NOMO-1 treated with DMSO at 0.1 percent for 48 hours (cell line): ENCODE results near the gene INPP4B.
"Not testable (repeated sequence)": the region's sequence is repeated elsewhere in the genome, so short reads cannot be mapped to it uniquely, and the experiment has no call there.

Source experiments
- DNase-seq: peaks from one replicate; lab custom pipeline; 2025; ENCODE audit not compliant: unreplicated experiment; lab: John Stamatoyannopoulos, UW

Gene INPP4B

DNA sequence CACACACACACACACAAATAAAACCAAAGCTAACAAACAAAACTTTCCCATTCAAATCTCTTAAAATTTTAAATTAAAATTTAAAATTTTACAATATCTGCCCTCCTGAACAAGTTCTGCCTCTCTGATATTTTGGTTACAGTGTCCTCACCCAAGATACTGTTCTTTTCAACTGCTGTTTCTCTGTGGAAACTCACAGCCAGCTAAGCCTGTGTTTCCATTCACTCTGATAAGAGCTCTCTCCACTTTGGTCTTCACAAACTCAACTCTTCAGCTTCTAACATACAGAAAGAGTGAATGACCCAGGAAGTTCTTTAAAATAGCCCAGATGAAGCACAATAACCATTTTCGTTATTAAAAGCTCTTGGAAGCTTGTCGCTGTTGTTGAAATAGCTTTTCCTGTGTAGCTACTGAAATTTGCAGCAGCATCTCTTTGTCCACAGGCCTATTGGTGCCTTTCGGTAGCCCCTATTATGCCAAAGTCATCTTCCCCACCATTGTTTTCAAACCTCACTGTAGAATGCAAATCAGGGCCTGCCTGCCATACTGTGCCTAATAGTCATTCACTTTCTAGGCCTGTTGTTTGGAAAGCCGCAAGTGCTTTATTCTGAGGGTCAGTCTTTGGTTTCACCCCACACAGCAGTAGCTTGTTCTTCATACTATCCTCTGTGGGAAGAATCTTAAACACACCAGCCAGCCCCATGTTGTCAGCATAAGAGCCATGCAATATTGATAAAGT, 19.4 kb downstream of the INPP4B start:
- no peak for DNase-seq

DNA sequence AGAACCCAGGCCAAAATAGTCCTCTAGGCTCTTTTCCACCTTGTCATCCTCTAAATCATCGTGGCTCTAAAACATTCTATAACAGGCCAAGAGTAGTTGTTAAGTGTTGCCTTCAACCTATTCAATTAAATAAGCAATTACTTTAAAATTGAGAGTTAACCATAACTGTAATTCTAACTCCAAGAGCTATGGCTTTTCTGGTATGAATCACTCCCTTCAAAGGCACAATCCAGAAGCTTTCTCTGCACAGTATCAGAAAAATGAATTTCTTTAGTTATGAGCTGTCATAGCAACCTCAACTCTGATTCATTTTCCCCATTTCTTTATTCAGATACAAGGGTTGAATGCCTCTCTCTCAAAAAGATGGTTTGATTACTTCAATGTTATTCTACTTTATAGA, 21.7 kb downstream of the INPP4B start:
- no peak for DNase-seq

DNA sequence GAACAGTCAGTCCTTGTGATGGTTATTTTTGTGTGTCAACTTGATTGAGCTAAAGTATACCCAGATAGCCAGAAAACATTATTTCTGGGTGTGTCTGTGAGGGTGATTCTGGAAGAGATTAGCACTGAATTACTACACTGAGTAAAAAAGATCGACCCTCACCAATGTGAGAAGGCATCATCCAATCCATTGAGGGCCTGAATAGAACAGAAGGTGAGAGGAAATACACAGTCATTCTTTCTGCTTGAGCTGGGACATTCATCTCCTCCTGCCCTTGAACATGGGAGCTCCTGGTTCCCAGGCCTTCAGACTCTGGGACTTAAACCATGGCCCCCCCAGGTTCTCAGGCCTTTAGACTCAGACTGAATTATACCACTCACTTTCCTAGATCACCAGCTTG, 22.3 kb downstream of the INPP4B start:
- no peak for DNase-seq

DNA sequence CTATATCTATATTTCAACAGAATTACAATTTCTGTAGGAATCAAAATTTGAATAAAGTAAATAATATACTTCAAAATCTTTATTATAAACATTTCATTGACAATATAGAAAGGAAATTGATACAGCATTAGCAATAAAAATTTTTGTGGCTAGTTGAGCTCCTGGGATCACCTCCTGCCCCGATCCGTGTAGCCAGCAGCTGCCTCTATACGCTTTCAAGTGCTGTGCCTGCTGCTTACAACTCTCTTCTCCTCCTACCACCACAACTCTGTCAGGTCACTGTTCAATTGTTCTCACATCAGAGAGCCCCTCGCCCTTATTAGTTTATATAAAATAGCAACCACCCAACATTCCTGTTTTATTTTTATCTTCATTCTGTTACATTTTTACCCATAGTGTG, 27.6 kb downstream of the INPP4B start:
- no peak for DNase-seq

DNA sequence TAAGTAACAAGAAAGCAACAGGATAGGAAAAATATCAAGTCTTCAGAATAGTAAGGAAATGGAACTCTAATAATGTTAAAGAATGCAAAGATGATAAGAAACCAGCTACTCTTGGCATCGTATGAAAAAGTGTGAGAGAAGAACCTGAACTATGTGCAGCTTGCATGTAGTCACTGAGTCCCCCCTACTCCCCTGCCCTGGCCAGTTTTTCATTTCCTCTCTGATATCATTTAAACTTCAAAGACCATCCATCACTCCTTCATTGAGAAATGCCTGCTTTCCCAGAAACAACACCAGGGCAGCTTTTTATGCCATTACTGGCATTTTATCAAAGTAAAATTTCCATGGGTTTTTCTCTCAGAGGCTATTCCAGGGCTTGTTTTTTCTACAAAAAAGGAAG, 28.1 kb downstream of the INPP4B start:
- DNase-seq: no peak

DNA sequence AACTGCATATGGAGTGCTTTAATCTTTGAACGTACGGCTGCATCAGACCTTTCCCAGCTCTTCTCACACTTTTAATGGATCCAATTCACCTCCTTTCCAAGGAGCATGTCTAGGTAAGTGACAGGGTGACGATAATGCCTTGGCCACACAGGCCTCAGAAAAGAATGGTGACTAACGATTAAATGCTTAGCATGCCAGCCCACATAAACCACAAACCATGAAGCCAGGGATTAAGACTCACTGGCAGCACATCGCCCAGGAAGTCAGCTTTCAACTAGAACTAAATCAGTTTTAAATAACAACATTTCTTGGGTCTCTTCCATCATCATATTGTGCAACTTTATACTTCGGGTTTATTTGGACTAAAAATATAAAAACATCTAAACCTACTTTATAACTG, 28.7 kb downstream of the INPP4B start:
- DNase-seq: no peak

DNA sequence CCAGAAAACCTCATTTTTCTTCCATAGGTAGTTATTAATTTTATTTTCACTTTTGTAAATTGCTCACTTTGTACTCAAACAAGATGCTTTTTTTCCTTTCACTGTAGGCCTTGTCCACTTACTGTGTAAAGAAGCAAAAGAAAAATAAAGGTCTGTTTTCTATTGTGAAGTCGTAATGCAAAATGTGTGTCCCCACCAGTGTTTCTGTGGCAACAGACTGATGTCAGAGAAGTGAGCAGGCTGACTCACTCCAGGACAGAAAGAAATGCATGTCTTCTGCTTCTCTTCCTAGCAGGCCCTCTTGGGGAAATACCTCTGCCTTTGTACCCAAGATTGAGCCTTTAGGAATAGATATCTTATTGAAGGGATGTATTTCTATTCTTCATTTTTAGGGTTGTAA, 30.3 kb downstream of the INPP4B start:
- no peak for DNase-seq

DNA sequence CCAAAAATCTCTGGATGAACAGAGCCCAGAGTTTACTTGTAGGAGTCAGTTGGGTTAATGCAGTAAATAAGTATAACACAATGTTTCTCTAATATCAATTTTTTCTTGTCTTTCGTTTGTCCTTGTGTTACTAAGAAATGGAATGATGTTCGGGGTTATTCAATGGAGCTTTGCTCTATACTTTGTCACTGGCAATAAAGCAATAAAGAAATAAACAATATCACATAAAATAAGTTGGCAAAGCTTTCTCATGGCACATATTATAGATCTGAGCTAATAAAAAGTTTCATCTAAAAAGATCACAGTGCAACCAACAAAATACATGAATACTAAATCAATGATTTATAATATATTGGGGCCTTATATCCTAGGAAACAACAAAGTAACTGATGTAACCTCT, 32.7 kb downstream of the INPP4B start:
- DNase-seq: no peak

DNA sequence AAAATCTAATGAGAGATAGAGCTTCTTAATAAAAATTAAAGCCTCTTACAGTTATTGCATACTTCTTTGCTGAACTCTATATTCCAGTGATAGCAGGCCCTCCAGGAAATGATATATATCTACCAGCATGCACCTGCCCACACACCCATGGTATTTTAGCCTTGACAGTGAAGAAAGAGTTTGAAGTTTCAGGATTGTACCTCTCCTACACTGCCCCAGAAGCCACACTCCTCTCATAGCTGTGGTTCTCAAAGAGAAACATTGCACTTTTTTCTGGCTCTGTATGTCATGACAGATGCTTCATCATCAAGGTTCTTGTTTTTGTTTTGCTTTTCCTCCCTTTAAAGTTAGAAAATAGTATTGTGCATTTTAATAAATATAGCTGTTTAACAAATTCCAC, 34.0 kb downstream of the INPP4B start:
- no peak for DNase-seq

DNA sequence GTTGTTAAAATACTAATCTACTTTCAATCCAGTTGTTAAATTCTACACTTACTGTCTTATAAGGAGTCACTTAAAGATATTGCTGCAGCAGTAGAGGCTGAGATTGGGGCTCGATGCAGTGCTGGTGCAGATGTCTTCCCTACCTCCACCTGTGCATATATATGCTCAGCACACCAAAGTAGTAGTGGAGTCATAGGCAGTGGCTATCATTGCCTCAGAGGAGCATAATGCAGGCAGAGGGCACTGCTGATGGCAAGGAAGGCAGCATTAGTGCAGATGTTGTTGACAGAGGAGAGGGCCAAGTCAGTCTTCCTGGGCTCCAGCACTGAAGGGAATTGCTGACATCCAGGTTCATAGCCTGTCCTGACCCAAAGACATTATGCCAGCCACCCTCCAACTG, 35.1 kb downstream of the INPP4B start:
- no peak for DNase-seq

DNA sequence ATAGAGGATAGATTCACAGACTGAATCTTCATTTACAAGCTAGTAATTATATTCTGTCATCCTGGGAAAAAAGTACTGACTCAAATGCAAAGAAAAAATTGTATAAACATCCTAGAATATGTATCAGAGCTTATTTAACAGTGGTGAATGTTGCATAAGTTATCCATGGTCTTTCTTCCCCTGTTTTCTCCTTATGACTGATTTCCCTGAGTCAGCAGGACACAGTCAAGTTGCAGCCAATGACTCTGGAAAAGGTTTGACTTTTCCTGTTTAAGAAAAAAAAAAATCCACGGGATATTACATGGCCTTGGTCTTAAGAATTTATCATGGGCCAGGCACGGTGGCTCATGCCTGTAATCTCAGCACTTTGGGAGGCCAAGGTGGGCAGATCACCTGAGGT, 36.5 kb downstream of the INPP4B start:
- no peak for DNase-seq

DNA sequence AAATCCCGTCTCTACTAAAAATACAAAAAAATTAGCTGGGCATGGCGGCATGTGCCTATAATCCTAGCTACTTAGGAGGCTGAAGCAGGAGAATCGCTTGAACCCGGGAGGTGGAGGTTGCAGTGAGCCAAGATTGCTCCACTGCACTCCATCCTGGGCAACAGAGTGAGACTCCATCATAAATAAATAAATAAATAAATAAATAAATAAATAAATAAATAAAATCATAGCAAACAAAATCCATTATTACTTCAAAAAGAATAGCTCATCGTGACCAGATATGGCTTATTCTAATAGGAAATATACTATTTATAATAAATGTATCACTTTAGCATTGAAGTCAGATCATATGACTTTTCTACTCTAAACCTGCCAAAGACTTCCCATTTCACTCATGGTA, 42.2 kb downstream of the INPP4B start:
- not testable (repeated sequence) for DNase-seq

DNA sequence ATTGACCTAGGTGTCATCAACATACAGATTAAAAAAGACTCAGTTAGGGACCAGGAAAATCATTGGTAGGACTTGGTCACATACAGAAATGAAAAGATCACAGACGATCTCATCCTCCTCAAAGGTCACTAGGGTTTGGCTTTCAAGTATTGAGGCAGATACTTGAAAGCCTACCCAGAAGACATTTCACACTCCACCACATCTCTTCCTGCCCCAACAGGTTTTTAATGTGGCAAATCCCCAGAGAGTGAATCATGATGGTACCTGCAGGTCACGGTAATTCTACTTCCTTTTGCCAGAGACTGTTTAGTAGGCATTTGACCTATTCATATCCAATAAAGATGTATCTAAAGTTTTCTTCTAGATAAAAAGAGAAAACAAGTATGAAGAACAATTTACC, 44.1 kb downstream of the INPP4B start:
- no peak for DNase-seq

DNA sequence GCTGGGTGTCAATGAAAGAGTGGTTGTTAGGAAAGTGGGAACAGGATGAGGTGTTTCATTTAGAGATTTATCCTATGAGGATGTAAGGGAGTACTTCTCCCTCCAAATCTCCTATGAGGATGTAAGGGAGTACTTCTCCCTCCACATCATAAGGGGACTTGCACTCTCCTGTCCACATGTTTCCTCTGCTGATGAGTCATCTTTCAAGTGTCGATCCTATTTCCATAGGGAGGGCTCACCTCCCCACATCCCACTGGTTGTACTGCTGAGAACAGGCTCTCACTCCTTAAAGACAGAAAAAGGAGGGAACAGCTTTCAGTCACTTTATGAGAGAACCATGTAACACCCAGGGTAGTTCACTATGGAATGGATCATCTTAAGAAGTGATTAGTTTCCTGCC, 65.0 kb downstream of the INPP4B start:
- DNase-seq: no peak

DNA sequence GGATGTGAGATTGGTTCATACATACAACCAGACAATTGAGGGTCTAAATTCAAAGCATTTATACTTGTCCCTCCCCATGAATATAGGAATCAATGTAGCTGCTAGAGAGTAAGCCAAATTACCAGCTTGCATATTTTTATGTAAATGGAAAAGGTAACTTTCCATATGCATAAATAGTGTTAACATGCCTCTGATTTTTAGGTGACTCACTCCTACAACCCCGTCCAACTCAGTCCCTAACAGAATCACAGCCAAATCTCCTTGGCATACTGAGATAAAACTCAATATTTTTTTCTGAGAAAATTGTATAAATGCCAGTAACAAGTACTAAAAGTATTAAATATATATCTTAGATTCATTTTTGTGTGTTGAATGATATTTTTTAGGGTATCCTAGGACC, 67.2 kb downstream of the INPP4B start:
- no peak for DNase-seq

DNA sequence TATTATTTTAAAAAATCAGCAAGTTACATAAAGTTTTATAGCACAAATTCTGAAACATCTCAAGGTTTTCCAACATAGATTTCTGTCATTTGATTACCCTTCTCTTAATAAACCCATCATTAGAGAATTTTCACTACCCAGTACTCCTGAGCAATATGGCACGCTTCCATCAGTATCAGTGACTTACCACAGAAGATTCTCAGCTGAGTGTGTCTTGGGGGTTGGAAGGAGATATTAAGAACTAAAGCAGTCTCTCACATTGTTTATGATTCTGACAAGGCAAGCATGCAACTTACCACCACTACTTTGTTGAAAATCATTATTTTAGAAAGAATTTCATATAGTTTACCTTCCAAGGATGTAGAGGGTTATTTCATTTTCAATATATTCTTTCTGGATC, 67.7 kb downstream of the INPP4B start:
- no peak for DNase-seq

DNA sequence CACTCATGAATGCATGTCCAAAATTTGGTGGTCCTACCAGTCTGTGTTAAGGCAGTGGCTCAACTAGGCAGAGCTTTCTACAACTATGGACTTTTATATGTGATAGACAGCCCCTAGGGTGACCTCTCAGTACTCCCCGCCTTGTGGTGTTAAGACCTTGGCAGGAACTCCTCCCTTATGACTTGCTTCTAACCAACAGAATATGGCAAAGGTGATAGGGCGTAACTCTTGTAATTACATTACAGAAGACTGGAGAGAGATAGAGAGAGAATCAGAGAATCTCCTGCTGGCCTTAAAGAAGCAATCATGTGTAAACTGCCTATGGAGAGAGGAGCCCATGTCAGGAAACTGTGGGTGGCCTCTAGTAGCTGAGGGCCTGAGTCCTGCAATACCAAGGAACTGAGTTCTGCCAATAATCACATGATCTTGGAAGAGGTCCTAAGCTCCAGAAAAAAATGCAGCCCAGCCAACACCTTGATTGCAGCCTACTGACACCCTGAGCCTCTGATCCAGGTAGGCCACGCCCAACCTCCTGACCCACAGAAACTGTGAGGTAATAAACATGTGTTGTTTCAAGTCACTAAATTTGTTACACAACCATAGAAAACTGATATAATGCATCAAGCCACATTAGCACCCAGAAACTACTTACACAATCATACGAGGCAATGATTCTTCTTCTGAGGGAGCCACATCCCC, 68.9 kb downstream of the INPP4B start:
- DNase-seq: no peak

DNA sequence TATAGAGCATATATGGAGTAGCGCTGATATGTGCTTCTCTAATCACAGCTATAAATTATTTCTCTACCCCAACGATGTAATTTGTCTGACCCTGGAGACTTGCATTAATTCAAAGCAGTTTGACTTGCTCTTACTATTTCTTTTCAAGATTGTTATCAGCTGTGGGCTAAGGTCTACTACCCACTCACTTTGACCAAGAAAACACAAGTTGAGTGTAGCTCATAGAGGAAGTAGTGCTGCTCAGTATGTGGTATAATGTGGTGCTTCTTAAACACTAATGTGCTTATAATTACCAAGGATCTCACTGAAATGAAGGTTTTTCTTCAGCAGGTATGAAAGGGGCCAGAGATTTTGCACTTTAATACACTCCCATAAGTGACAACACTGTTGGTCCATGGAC, 70.1 kb downstream of the INPP4B start:
- no peak for DNase-seq

DNA sequence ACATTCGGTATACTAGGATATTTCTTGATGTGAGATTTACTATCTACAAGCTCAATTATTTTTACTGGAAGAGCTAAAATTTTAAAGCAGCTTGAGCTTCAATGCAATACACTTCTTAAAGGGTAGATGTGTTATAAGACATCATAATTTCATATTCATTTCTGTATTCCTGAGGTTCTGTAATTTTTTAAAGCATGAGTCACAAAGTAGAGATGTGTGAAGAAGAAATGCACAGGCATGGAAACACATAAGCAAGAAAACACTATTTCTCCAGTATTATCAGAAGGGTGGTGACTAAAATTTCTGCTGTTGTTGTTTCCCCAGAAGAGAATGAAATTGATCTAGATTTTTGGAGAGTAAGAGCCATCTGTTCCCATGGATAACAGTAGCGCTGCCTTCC, 72.6 kb downstream of the INPP4B start:
- DNase-seq: no peak

DNA sequence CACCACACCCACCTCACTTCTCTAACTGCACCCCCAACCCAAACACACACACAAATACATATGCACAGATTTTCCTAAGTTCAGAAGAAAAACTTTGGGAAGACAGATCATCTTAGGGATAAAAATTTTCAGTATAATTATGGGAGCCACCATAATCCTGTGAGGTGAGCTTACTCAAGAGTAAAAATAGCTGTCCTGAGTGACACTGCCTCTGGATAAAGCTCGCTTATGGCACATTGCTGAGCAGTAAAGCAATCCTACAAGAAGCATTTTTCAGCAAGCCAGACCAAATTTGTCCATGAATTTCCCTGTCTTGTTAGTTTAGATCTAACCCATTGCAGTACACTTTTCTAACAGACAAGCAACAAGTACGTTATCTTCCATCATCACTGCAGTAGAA, 83.8 kb downstream of the INPP4B start:
- no peak for DNase-seq

DNA sequence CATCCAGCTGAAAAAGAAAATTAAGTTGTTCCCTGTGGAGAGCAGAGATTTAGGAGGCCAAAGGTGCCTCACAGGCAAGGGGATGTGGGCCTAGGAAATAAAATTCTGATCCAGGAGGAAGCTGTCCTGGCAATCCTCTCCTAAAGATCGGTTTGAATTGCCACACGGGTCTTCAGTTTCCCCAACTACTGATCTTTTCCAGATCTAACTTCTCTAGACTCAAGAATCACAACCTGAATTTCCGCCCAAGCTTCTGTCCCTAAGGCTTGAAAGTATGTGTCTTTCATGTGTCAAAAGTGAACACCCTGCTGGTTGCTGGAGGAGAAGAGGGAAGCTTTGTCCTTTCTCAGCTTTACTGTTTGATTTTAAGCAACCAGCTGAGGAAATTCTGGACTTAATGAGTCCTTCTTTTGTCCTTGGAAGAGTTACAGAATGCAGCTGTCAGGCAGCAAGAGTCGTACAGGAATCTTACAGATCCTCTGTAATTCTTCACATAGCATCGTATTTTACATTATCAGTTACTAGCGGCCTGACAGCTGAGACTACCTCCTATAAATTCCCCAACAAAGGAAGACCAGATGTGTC, 93.8 kb downstream of the INPP4B start:
- DNase-seq: no peak

DNA sequence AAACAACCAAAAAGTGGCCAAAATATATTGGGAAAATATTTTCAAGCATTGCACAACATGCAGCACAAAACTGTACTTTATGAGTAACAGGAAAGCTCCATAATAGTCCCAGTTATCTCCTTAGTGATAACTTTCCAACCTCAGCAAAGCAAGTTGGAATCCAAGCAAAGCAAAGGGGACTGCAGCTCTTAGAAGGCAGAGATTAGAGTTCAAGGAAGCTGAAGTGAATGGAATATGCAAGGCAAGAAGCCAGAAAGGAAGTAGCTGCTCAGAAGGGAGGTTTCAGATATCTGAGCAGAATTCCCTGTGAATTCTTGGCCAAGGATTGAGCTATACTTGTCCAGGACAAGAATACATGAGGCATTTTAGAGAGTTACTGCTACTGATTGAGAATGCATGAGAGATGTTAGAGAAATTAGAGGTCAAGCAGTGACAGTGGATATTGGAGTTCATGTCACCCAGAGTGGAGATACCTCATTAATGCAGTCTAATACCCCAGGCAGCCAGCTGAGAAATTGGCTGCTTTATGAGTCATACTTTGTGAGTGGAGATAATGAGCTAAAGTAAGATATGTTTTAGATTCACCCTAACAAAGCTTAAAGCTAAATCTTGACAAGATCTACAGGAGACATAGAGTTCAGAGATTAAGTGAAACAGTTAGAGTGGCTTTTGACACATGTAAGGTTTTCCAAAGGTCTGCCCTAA, 102.8 kb downstream of the INPP4B start:
- no peak for DNase-seq
